ENCODE data around the gene DAAM1.

Gene DAAM1

DNA sequence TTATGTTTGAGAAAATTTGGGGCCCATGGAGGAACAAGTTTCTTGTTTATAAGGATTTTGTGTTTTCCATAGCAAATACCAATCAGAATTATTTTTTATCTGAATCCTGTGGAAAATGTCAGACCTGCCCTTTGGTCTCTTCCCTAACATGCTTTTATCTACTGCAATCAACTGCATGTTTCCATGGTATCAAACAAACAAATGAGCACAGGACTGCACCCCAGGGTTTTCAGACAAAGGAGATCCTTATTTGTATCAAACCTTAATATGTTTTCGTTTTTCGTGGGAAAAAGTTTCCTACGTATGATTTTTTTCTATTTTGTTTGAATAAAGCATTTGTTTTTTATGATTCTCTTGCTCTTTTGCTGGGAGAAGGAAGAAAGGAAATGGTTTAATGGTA, 185.6 kb downstream of the DAAM1 start:
- Histone ChIP-seq H3K9me3 (ENCODE audit: insufficient read depth, low read depth, low read length) (no peaks in the 10 kb centered on the region), H3K4me1 (ENCODE audit: insufficient read depth, low read length, poor library complexity, severe bottlenecking) (peaks cover 10% of the 10 kb centered on the region), H3F3A (ENCODE audit: low read depth) (no peaks in the 10 kb centered on the region), H3K27me3 (ENCODE audit: insufficient read depth, low read length, poor library complexity, severe bottlenecking) (peaks cover 5% of the 10 kb centered on the region), H3K79me2 (ENCODE audit: insufficient read depth, low read length) (no peaks in the 10 kb centered on the region), H2AFZ (ENCODE audit: low read length) (no peak overlapping the region), H3K4me3 (ENCODE audit: low read length, poor library complexity, severe bottlenecking) (no peak overlapping the region), H3K9me2 (replicated peaks; ENCODE audit: low read depth, low read length) (no peaks in the 10 kb centered on the region), H3K36me3 (ENCODE audit: insufficient read depth, low read length) (no peaks in the 10 kb centered on the region), H3K4me2 (ENCODE audit: low read depth, low read length, poor library complexity, severe bottlenecking) (no peak overlapping the region), H4K20me1 (ENCODE audit: insufficient read depth, low read length, poor library complexity, severe bottlenecking) (no peaks in the 10 kb centered on the region), H3K9ac (ENCODE audit: low read depth, low read length, poor library complexity, severe bottlenecking) (no peak overlapping the region)
- TF ChIP-seq, protein P1, sequence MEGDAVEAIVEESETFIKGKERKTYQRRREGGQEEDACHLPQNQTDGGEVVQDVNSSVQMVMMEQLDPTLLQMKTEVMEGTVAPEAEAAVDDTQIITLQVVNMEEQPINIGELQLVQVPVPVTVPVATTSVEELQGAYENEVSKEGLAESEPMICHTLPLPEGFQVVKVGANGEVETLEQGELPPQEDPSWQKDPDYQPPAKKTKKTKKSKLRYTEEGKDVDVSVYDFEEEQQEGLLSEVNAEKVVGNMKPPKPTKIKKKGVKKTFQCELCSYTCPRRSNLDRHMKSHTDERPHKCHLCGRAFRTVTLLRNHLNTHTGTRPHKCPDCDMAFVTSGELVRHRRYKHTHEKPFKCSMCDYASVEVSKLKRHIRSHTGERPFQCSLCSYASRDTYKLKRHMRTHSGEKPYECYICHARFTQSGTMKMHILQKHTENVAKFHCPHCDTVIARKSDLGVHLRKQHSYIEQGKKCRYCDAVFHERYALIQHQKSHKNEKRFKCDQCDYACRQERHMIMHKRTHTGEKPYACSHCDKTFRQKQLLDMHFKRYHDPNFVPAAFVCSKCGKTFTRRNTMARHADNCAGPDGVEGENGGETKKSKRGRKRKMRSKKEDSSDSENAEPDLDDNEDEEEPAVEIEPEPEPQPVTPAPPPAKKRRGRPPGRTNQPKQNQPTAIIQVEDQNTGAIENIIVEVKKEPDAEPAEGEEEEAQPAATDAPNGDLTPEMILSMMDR (conservative IDR thresholded peaks at IDR 0.05; ENCODE audit: low read length), result no peak
- no peak for TF ChIP-seq EZH2phosphoT487 (IDR thresholded peaks at IDR 0.05; ENCODE audit: borderline replicate concordance)

- H3K36me3 ChIP-seq (ENCODE audit: insufficient read depth, low read length), result no peaks in the 10 kb centered on the region
- no peak for TF ChIP-seq EZH2phosphoT487 (IDR thresholded peaks at IDR 0.05; ENCODE audit: borderline replicate concordance)
- TF ChIP-seq, protein P1 (conservative IDR thresholded peaks at IDR 0.05; ENCODE audit: low read length), result no peak
- H3K9me3 ChIP-seq (ENCODE audit: insufficient read depth, low read depth, low read length), result no peaks in the 10 kb centered on the region
- H3K9me2 ChIP-seq (replicated peaks; ENCODE audit: low read depth, low read length), result no peaks in the 10 kb centered on the region
- peaks cover 10% of the 10 kb centered on the region for H3K4me1 ChIP-seq (ENCODE audit: insufficient read depth, low read length, poor library complexity, severe bottlenecking)
- no peaks in the 10 kb centered on the region for H3K79me2 ChIP-seq (ENCODE audit: insufficient read depth, low read length)
- H2AFZ ChIP-seq (ENCODE audit: low read length), result no peak overlapping the region
- H3K4me3 ChIP-seq (ENCODE audit: low read length, poor library complexity, severe bottlenecking), result no peak overlapping the region
- no peak overlapping the region for H3K4me2 ChIP-seq (ENCODE audit: low read depth, low read length, poor library complexity, severe bottlenecking)
- no peak overlapping the region for H3K9ac ChIP-seq (ENCODE audit: low read depth, low read length, poor library complexity, severe bottlenecking)
- H3K27me3 ChIP-seq (ENCODE audit: insufficient read depth, low read length, poor library complexity, severe bottlenecking), result peaks cover 11% of the 10 kb centered on the region
- H4K20me1 ChIP-seq (ENCODE audit: insufficient read depth, low read length, poor library complexity, severe bottlenecking), result no peaks in the 10 kb centered on the region
- H3F3A ChIP-seq (ENCODE audit: low read depth), result no peaks in the 10 kb centered on the region
Measured at GRCh38 chr14:59376686-59377085, 188.2 kb downstream of the DAAM1 start.

DNA sequence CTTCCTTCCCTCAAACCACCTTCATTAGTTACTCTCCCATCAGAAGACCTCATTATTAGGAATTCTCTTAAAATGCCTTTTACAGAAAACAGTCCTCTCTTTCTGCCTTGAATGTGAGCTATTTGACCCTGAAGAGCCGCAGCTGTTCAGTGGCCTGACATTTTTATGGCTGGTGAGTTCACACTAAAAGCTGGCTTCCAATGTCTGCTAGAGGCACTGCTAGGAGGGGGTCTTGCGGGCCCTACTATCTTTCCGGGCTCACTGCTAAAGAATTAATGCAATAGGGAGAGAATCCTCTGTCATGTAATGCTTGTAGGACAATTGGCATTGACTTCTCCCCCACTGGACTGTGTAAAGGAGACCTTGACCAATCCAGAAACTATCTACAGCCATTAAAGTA, 189.0 kb downstream of the DAAM1 start:
- Histone ChIP-seq H3K9me3 (ENCODE audit: insufficient read depth, low read depth, low read length) (no peaks in the 10 kb centered on the region), H3K27me3 (ENCODE audit: insufficient read depth, low read length, poor library complexity, severe bottlenecking) (peaks cover 11% of the 10 kb centered on the region), H3K79me2 (ENCODE audit: insufficient read depth, low read length) (no peaks in the 10 kb centered on the region), H4K20me1 (ENCODE audit: insufficient read depth, low read length, poor library complexity, severe bottlenecking) (no peaks in the 10 kb centered on the region), H3F3A (ENCODE audit: low read depth) (no peaks in the 10 kb centered on the region), H3K36me3 (ENCODE audit: insufficient read depth, low read length) (no peaks in the 10 kb centered on the region), H3K9ac (ENCODE audit: low read depth, low read length, poor library complexity, severe bottlenecking) (no peak overlapping the region), H3K4me3 (ENCODE audit: low read length, poor library complexity, severe bottlenecking) (no peak overlapping the region), H3K4me2 (ENCODE audit: low read depth, low read length, poor library complexity, severe bottlenecking) (no peak overlapping the region), H3K4me1 (ENCODE audit: insufficient read depth, low read length, poor library complexity, severe bottlenecking) (peaks cover 10% of the 10 kb centered on the region), H3K9me2 (replicated peaks; ENCODE audit: low read depth, low read length) (no peaks in the 10 kb centered on the region), H2AFZ (ENCODE audit: low read length) (no peak overlapping the region)
- TF ChIP-seq EZH2phosphoT487 (IDR thresholded peaks at IDR 0.05; ENCODE audit: borderline replicate concordance), result no peak
- TF ChIP-seq, protein P1 (conservative IDR thresholded peaks at IDR 0.05; ENCODE audit: low read length), result no peak
